Neural cell (in vitro differentiated cells): Measurements from ENCODE around the gene CASTOR2. TPM values are rescaled to one million over a fixed set of nuclear protein-coding genes. Genes with fewer than 3 reads are reported as not detected.

Source experiments
- H2AFZ ChIP-seq: fragments of 200-600, 300-800 bp; sonication (generic), shearing (Covaris generic); 2 replicates; pipeline ENCODE4 v1.6.0; 2014; ENCODE audit warnings: low read depth, mild to moderate bottlenecking, antibody characterized with exemption, low read length, moderate library complexity
- H3F3A ChIP-seq: fragments of 200-600 bp; shearing (Covaris generic); 2 replicates; pipeline ENCODE4 v1.6.1; 2016; ENCODE audit warnings: mild to moderate bottlenecking, moderate library complexity, mixed read lengths, antibody characterized with exemption, low read length; ENCODE audit not compliant: insufficient read depth, poor library complexity, severe bottlenecking
- H3K27ac ChIP-seq: fragments of 200-600, 300-800 bp; sonication (generic), shearing (Covaris generic); 2 replicates; pipeline ENCODE4 v1.5.1; 2014; ENCODE audit warnings: mild to moderate bottlenecking, low read length, moderate library complexity
- H3K27me3 ChIP-seq: fragments of 300-800, 200-600 bp; sonication (generic), shearing (Covaris generic); 2 replicates; pipeline ENCODE4 v1.6.0; 2014; ENCODE audit warnings: mild to moderate bottlenecking, low read depth, low read length, moderate library complexity; ENCODE audit not compliant: insufficient read depth
- H3K36me3 ChIP-seq: fragments of 300-800, 200-600 bp; sonication (generic), shearing (Covaris generic); 2 replicates; pipeline ENCODE4 v1.5.1; 2014; ENCODE audit warnings: mild to moderate bottlenecking, antibody characterized with exemption, low read length, moderate library complexity; ENCODE audit not compliant: insufficient read depth
- H3K4me2 ChIP-seq: fragments of 300-800, 200-600 bp; sonication (generic), shearing (Covaris generic); 2 replicates; pipeline ENCODE4 v1.6.0; 2014; ENCODE audit warnings: mild to moderate bottlenecking, low read length
- H3K4me3 ChIP-seq: fragments of 300-800, 200-600 bp; sonication (generic), shearing (Covaris generic); 2 replicates; pipeline ENCODE4 v1.5.1; 2014; ENCODE audit warnings: mild to moderate bottlenecking, low read length, moderate library complexity
- H3K79me2 ChIP-seq: fragments of 200-600 bp; shearing (Covaris generic); replicated peaks from 2 replicates; pipeline ENCODE4 v1.6.0; 2014; ENCODE audit warnings: mild to moderate bottlenecking, low read length, moderate library complexity; ENCODE audit not compliant: insufficient read depth
- H3K9ac ChIP-seq: fragments of 300-800, 200-600 bp; sonication (generic), shearing (Covaris generic); 2 replicates; pipeline ENCODE4 v1.6.1; 2016; ENCODE audit warnings: mild to moderate bottlenecking, low read length, mixed read lengths
- H3K9me2 ChIP-seq: fragments of 200-600 bp; shearing (Covaris generic); 2 replicates; pipeline ENCODE4 v1.6.1; 2016; ENCODE audit warnings: mild to moderate bottlenecking, low read length, mixed read lengths; ENCODE audit not compliant: insufficient read depth
- H3K9me3 ChIP-seq: fragments of 200-600, 300-800 bp; sonication (generic), shearing (Covaris generic); 2 replicates; pipeline ENCODE4 v1.6.1; 2016; ENCODE audit warnings: mild to moderate bottlenecking, mixed run types, low read length, moderate library complexity, mixed read lengths
- H4K20me1 ChIP-seq: fragments of 200-600 bp; shearing (Covaris generic); 2 replicates; pipeline ENCODE4 v1.6.1; 2016; ENCODE audit warnings: mild to moderate bottlenecking, mixed run types; ENCODE audit not compliant: insufficient read depth
- EP300 ChIP-seq: fragments of 450-650 bp; conservative IDR thresholded peaks from 2 replicates; pipeline ENCODE4 v1.6.1; 2014; ENCODE audit warnings: antibody characterized with exemption, mild to moderate bottlenecking, moderate library complexity; ENCODE audit not compliant: poor library complexity, severe bottlenecking
- EZH2 ChIP-seq: fragments of 200-600, 300-800 bp; shearing (Covaris generic), sonication (generic); IDR thresholded peaks from 2 replicates; pipeline ENCODE4 v1.6.1; 2014; ENCODE audit warnings: antibody characterized with exemption, low read length, borderline replicate concordance, mild to moderate bottlenecking; ENCODE audit not compliant: insufficient read depth, poor library complexity, severe bottlenecking
- MXI1 ChIP-seq: fragments of 450-650 bp; conservative IDR thresholded peaks from 2 replicates; pipeline ENCODE4 v1.6.1; 2014; ENCODE audit warnings: antibody characterized with exemption, mild to moderate bottlenecking; ENCODE audit not compliant: poor library complexity, severe bottlenecking
- POLR2AphosphoS5 ChIP-seq: IDR thresholded peaks from 2 replicates; pipeline ENCODE4 v1.6.1; 2012
- RAD21 ChIP-seq: fragments of 450-650 bp; conservative IDR thresholded peaks from 2 replicates; pipeline ENCODE4 v1.6.1; 2014; ENCODE audit warnings: antibody characterized with exemption, mild to moderate bottlenecking, moderate library complexity
- SMC3 ChIP-seq: fragments of 450-650 bp; conservative IDR thresholded peaks from 2 replicates; pipeline ENCODE4 v1.6.1; 2014; ENCODE audit warnings: antibody characterized with exemption, mild to moderate bottlenecking, moderate library complexity; ENCODE audit not compliant: poor library complexity
- TAF1 ChIP-seq: IDR thresholded peaks from 2 replicates; pipeline ENCODE4 v1.6.1; 2012; ENCODE audit warnings: low read depth
- polyA plus RNA-seq: library from polyadenylated mRNA; depleted of rRNA; stranded (reverse); fragments of >200 nt; gene quantifications from 2 replicates; pipeline ENCODE4 v1.2.3, GENCODE V29; 2014
- TF ChIP-seq, protein P1 (sequence below): fragments of 450-650 bp; IDR thresholded peaks from 2 replicates; pipeline ENCODE4 v1.5.1; 2014; ENCODE audit warnings: antibody characterized with exemption, mild to moderate bottlenecking, moderate library complexity; ENCODE audit not compliant: poor library complexity, severe bottlenecking
- TF ChIP-seq, protein P2 (sequence below): IDR thresholded peaks from 2 replicates; pipeline ENCODE4 v1.6.1; 2012; ENCODE audit warnings: borderline replicate concordance

CASTOR2 gene
- polyA plus RNA-seq, 1 donor from 2014 or later: 13.7 TPM

DNA sequence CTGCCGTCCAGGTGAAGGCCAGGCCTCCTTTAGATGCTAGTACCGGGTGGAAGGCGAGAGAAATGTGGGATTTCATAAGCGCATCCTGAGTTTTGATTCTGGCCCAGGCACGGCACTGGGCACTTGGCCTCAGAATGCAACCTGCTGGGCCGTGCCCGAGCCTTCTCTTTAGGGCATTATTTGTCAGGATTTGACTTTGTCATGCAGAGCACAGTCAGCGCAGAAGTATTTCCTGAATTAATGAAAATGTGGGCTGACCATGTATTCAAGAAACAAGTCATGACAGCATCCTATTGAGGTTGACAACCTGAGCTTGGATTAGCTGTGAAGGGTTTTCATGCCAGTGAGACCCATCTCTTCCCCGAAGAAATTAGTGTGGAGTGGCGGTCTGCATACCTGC lies 74.7 kb downstream of the CASTOR2 start:
- H3K9ac ChIP-seq: no peak overlapping the region
- no peak overlapping the region for H2AFZ ChIP-seq
- no peaks in the 10 kb centered on the region for H3K9me2 ChIP-seq
- no peak overlapping the region for H3K4me3 ChIP-seq
- H3K36me3 ChIP-seq: no peaks in the 10 kb centered on the region
- H4K20me1 ChIP-seq: no peaks in the 10 kb centered on the region
- no peaks in the 10 kb centered on the region for H3K27me3 ChIP-seq
- no peaks in the 10 kb centered on the region for H3K9me3 ChIP-seq
- TF ChIP-seq RAD21: no peak
- no peak for TF ChIP-seq POLR2AphosphoS5
- TF ChIP-seq SMC3: no peak
- TF ChIP-seq EP300: no peak
- no peak for TF ChIP-seq EZH2
- TF ChIP-seq, protein P1, sequence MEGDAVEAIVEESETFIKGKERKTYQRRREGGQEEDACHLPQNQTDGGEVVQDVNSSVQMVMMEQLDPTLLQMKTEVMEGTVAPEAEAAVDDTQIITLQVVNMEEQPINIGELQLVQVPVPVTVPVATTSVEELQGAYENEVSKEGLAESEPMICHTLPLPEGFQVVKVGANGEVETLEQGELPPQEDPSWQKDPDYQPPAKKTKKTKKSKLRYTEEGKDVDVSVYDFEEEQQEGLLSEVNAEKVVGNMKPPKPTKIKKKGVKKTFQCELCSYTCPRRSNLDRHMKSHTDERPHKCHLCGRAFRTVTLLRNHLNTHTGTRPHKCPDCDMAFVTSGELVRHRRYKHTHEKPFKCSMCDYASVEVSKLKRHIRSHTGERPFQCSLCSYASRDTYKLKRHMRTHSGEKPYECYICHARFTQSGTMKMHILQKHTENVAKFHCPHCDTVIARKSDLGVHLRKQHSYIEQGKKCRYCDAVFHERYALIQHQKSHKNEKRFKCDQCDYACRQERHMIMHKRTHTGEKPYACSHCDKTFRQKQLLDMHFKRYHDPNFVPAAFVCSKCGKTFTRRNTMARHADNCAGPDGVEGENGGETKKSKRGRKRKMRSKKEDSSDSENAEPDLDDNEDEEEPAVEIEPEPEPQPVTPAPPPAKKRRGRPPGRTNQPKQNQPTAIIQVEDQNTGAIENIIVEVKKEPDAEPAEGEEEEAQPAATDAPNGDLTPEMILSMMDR: no peak
- TF ChIP-seq TAF1: no peak
- TF ChIP-seq, protein P2, sequence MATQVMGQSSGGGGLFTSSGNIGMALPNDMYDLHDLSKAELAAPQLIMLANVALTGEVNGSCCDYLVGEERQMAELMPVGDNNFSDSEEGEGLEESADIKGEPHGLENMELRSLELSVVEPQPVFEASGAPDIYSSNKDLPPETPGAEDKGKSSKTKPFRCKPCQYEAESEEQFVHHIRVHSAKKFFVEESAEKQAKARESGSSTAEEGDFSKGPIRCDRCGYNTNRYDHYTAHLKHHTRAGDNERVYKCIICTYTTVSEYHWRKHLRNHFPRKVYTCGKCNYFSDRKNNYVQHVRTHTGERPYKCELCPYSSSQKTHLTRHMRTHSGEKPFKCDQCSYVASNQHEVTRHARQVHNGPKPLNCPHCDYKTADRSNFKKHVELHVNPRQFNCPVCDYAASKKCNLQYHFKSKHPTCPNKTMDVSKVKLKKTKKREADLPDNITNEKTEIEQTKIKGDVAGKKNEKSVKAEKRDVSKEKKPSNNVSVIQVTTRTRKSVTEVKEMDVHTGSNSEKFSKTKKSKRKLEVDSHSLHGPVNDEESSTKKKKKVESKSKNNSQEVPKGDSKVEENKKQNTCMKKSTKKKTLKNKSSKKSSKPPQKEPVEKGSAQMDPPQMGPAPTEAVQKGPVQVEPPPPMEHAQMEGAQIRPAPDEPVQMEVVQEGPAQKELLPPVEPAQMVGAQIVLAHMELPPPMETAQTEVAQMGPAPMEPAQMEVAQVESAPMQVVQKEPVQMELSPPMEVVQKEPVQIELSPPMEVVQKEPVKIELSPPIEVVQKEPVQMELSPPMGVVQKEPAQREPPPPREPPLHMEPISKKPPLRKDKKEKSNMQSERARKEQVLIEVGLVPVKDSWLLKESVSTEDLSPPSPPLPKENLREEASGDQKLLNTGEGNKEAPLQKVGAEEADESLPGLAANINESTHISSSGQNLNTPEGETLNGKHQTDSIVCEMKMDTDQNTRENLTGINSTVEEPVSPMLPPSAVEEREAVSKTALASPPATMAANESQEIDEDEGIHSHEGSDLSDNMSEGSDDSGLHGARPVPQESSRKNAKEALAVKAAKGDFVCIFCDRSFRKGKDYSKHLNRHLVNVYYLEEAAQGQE: no peak
- no peak overlapping the region for H3K4me2 ChIP-seq
- no peaks in the 10 kb centered on the region for H3K79me2 ChIP-seq
- no peak overlapping the region for H3K27ac ChIP-seq
- H3F3A ChIP-seq: no peaks in the 10 kb centered on the region

DNA sequence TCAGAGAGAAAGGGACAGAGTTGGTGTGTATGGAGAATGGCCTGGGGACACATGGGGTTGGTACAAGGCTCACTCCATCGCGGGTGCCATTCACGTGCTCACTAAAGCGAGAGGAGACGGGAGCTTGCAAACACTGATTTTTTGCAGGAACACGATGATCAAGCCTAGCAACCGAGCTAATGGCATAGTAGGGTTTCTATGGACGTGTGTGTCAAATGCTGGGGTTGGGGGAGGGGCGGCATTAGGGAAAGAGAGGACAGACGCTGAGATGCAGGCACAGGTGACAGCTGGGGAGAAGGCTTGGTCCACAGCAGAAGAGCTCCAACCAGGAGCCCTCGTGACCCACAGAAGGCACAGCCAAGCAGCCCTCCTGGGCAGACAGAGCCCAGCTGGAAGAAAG lies 75.2 kb downstream of the CASTOR2 start:
- no peaks in the 10 kb centered on the region for H3K36me3 ChIP-seq
- TF ChIP-seq EZH2: no peak
- TF ChIP-seq, protein P2: no peak
- TF ChIP-seq MXI1: no peak
- no peak for TF ChIP-seq RAD21
- no peak for TF ChIP-seq SMC3
- TF ChIP-seq TAF1: no peak
- no peaks in the 10 kb centered on the region for H3K79me2 ChIP-seq
- H3K4me2 ChIP-seq: no peak overlapping the region
- H3K9me2 ChIP-seq: no peaks in the 10 kb centered on the region
- no peaks in the 10 kb centered on the region for H3F3A ChIP-seq
- H3K27me3 ChIP-seq: no peaks in the 10 kb centered on the region
- H3K27ac ChIP-seq: no peak overlapping the region
- no peak overlapping the region for H3K9ac ChIP-seq
- H3K4me3 ChIP-seq: no peak overlapping the region
- H2AFZ ChIP-seq: no peak overlapping the region
- H4K20me1 ChIP-seq: no peaks in the 10 kb centered on the region
- H3K9me3 ChIP-seq: no peaks in the 10 kb centered on the region
